H1 (cell line): ENCODE results near the gene OLFM2. TPM values are rescaled to one million over a fixed set of nuclear protein-coding genes. Genes with fewer than 3 reads are reported as not detected.

ENCODE experiments used
- CTCF ChIA-PET: fragments of 300-600 bp; sonication (Branson Sonifier 250); formaldehyde crosslinking; loops from one replicate; lab custom pipeline; 2021; ENCODE audit not compliant: partially characterized antibody; lab: Charles Lee
- POLR2A ChIA-PET: fragments of 300-600 bp; sonication (Branson Sonifier 250); formaldehyde crosslinking; loops from one replicate; lab custom pipeline; 2021; ENCODE audit warnings: inconsistent platforms; ENCODE audit not compliant: partially characterized antibody; lab: Charles Lee
- DNase-seq, 2 experiments: peaks; one replicate each; pipeline versions ENCODE4 v3.0.0 to v3.0.0-alpha.2; 2010 to 2022; ENCODE audit warnings: low spot score in 2 of 2, low read depth in 1 of 2, mixed read lengths in 1 of 2
- FAIRE-seq: peaks from 2 replicates; lab custom pipeline; 2011; peaks lifted over from hg19 to GRCh38; lab: Jason Lieb, UNC
- H2AFZ ChIP-seq: 2 replicates; pipeline ENCODE4 v1.8.1; 2012; ENCODE audit warnings: low read length, inconsistent platforms
- H2AK5ac ChIP-seq: 2 replicates; pipeline ENCODE4 v1.6.1; 2013; ENCODE audit warnings: low read depth, low read length
- H2BK120ac ChIP-seq: replicated peaks from 2 replicates; pipeline ENCODE3; 2013; ENCODE audit warnings: low read depth, low read length, inconsistent platforms
- H2BK12ac ChIP-seq: 2 replicates; pipeline ENCODE4 v1.6.1; 2013; ENCODE audit warnings: low read depth, low read length
- H2BK15ac ChIP-seq: 2 replicates; pipeline ENCODE4 v1.6.1; 2013; ENCODE audit warnings: low read length
- H2BK20ac ChIP-seq: 2 replicates; pipeline ENCODE4 v1.6.1; 2013; ENCODE audit warnings: low read length
- H2BK5ac ChIP-seq: 2 replicates; pipeline ENCODE4 v1.6.1; 2013; ENCODE audit warnings: low read depth, low read length
- H3K14ac ChIP-seq: 2 replicates; pipeline ENCODE4 v1.6.1; 2013; ENCODE audit warnings: inconsistent platforms; ENCODE audit not compliant: insufficient read length
- H3K18ac ChIP-seq: 2 replicates; pipeline ENCODE4 v1.6.1; 2013; ENCODE audit warnings: low read length; ENCODE audit errors: extremely low read depth
- H3K23ac ChIP-seq: 2 replicates; pipeline ENCODE4 v1.6.1; 2013; ENCODE audit warnings: inconsistent platforms; ENCODE audit not compliant: insufficient read length
- H3K23me2 ChIP-seq: 2 replicates; pipeline ENCODE4 v1.6.1; 2013; ENCODE audit warnings: low read depth, low read length
- H3K27ac ChIP-seq: 2 replicates; pipeline ENCODE4 v1.6.1; 2011; ENCODE audit warnings: low read depth, low read length, inconsistent platforms
- H3K27me3 ChIP-seq, 4 experiments: replicated peaks in 1 of 4; 1 replicate in 1 of 4; 2 replicates in 3 of 4; pipeline versions ENCODE4 v1.6.1 to v1.8.1; 2011 to 2013; ENCODE audit warnings: low read length in 3 of 4, mild to moderate bottlenecking in 3 of 4, inconsistent platforms in 2 of 4, mixed read lengths in 2 of 4, moderate library complexity in 1 of 4; ENCODE audit not compliant: control insufficient read depth in 3 of 4, insufficient read depth in 3 of 4; ENCODE audit errors: extremely low read depth in 1 of 4
- H3K36me3 ChIP-seq, 4 experiments: 2 replicates each; pipeline versions ENCODE4 v1.6.1 to v1.8.1; 2011 to 2013; ENCODE audit warnings: mild to moderate bottlenecking in 4 of 4, low read length in 3 of 4, moderate library complexity in 2 of 4, control low read depth in 1 of 4, inconsistent platforms in 1 of 4; ENCODE audit not compliant: insufficient read depth in 4 of 4, control insufficient read depth in 2 of 4
- H3K4ac ChIP-seq: replicated peaks from 2 replicates; pipeline ENCODE3; 2013; ENCODE audit warnings: low read length, low read depth, mixed read lengths, inconsistent platforms; ENCODE audit not compliant: insufficient read length
- H3K4me1 ChIP-seq, 4 experiments: replicated peaks in 1 of 4; 1 replicate in 1 of 4; 2 replicates in 3 of 4; pipeline versions ENCODE4 v1.6.1 to v1.8.1; 2011 to 2013; ENCODE audit warnings: low read length in 3 of 4, inconsistent platforms in 2 of 4, mixed read lengths in 1 of 4; ENCODE audit not compliant: insufficient read depth in 4 of 4, control insufficient read depth in 3 of 4
- H3K4me2 ChIP-seq, 2 experiments: 2 replicates each; pipeline versions ENCODE4 v1.6.1 to v1.8.1; 2011 to 2013; ENCODE audit warnings: low read depth in 2 of 2, low read length in 2 of 2, control low read depth in 1 of 2, inconsistent platforms in 1 of 2, mild to moderate bottlenecking in 1 of 2; ENCODE audit not compliant: insufficient read depth in 1 of 2
- H3K4me3 ChIP-seq, 4 experiments: fragments of 200-600, 300-600 bp in 1 of 4; sonication (generic), shearing (Covaris generic), sonication (Bioruptor Twin) in 1 of 4; 2 replicates each; pipeline versions ENCODE4 v1.5.1 to v1.8.1; 2011 to 2016; ENCODE audit warnings: low read length in 4 of 4, low read depth in 3 of 4, control low read depth in 2 of 4, inconsistent platforms in 2 of 4, mild to moderate bottlenecking in 2 of 4, mixed read lengths in 1 of 4, moderate library complexity in 1 of 4; ENCODE audit not compliant: insufficient read depth in 2 of 4; ENCODE audit errors: extremely low read depth in 1 of 4
- H3K56ac ChIP-seq: replicated peaks from 2 replicates; pipeline ENCODE3; 2013; ENCODE audit warnings: low read depth, mild to moderate bottlenecking, mixed read lengths, low read length, inconsistent platforms; ENCODE audit not compliant: insufficient read length
- H3K79me1 ChIP-seq: 2 replicates; pipeline ENCODE4 v1.6.1; 2013; ENCODE audit warnings: low read depth, low read length, control low read depth
- H3K79me2 ChIP-seq, 2 experiments: 2 replicates each; pipeline versions ENCODE4 v1.6.1 to v1.8.1; 2012 to 2013; ENCODE audit warnings: low read length in 2 of 2, mild to moderate bottlenecking in 2 of 2, inconsistent platforms in 1 of 2; ENCODE audit not compliant: insufficient read depth in 2 of 2, control insufficient read depth in 1 of 2
- H3K9ac ChIP-seq, 4 experiments: replicated peaks in 1 of 4; 1 replicate in 1 of 4; 2 replicates in 3 of 4; pipeline versions ENCODE4 v1.6.1 to v1.8.1; 2011 to 2013; ENCODE audit warnings: low read depth in 3 of 4, low read length in 3 of 4, control low read depth in 2 of 4, mild to moderate bottlenecking in 2 of 4, moderate library complexity in 2 of 4, inconsistent platforms in 1 of 4; ENCODE audit errors: extremely low read depth in 1 of 4
- H3K9me3 ChIP-seq, 2 experiments: 2 replicates each; pipeline versions ENCODE4 v1.6.1 to v1.8.1; 2012 to 2013; ENCODE audit warnings: mild to moderate bottlenecking in 2 of 2, moderate library complexity in 2 of 2, control low read depth in 1 of 2, inconsistent platforms in 1 of 2, low read depth in 1 of 2, low read length in 1 of 2, mixed read lengths in 1 of 2; ENCODE audit not compliant: insufficient read depth in 2 of 2
- H4K20me1 ChIP-seq, 2 experiments: replicated peaks in 1 of 2; 2 replicates each; pipeline versions ENCODE3 to v1.8.1; 2011 to 2013; ENCODE audit warnings: inconsistent platforms in 2 of 2, low read length in 2 of 2, mild to moderate bottlenecking in 1 of 2; ENCODE audit not compliant: insufficient read depth in 2 of 2, control insufficient read depth in 1 of 2
- H4K5ac ChIP-seq: 2 replicates; pipeline ENCODE4 v1.6.1; 2013; ENCODE audit warnings: low read length, low read depth, mixed read lengths, inconsistent platforms; ENCODE audit not compliant: insufficient read length
- H4K8ac ChIP-seq: 2 replicates; pipeline ENCODE4 v1.8.0; 2013; ENCODE audit warnings: mild to moderate bottlenecking, moderate library complexity, low read length, inconsistent platforms; ENCODE audit not compliant: insufficient read depth; ENCODE audit errors: extremely low read depth
- H4K91ac ChIP-seq: replicated peaks from 2 replicates; pipeline ENCODE3; 2013; ENCODE audit warnings: low read length, mixed read lengths, inconsistent platforms; ENCODE audit not compliant: insufficient read length
- CTCF ChIP-seq, 3 experiments: IDR thresholded peaks; 1 replicate in 2 of 3; 2 replicates in 1 of 3; pipeline versions ENCODE4 v1.5.1 to v1.6.1; 2011; ENCODE audit warnings: low read length in 3 of 3, mild to moderate bottlenecking in 3 of 3, inconsistent platforms in 2 of 3, low read depth in 1 of 3, moderate library complexity in 1 of 3; ENCODE audit not compliant: insufficient read depth in 1 of 3; ENCODE audit errors: control extremely low read depth in 1 of 3
- E2F6 ChIP-seq: IDR thresholded peaks from 2 replicates; pipeline ENCODE4 v1.6.1; 2012; ENCODE audit warnings: inconsistent platforms
- EP300 ChIP-seq, 2 experiments: IDR thresholded peaks; 1 replicate in 1 of 2; 2 replicates in 1 of 2; pipeline ENCODE4 v1.6.1; 2011 to 2012; ENCODE audit warnings: low read depth in 2 of 2, low read length in 2 of 2, mild to moderate bottlenecking in 2 of 2, borderline replicate concordance in 1 of 2, inconsistent platforms in 1 of 2, moderate library complexity in 1 of 2
- EZH2 ChIP-seq: fragments of 200-600 bp; sonication (generic); IDR thresholded peaks from 2 replicates; pipeline ENCODE4 v1.7.1; 2012; ENCODE audit warnings: low read depth, mild to moderate bottlenecking, moderate library complexity, low read length, inconsistent platforms; ENCODE audit not compliant: severe bottlenecking
- FOSL1 ChIP-seq: IDR thresholded peaks from 2 replicates; pipeline ENCODE4 v1.6.1; 2011; ENCODE audit warnings: mild to moderate bottlenecking, low read depth, low read length, moderate library complexity; ENCODE audit not compliant: insufficient read depth
- GABPA ChIP-seq: IDR thresholded peaks from 2 replicates; pipeline ENCODE4 v1.6.1; 2011; ENCODE audit warnings: mild to moderate bottlenecking, low read length, moderate library complexity, borderline replicate concordance; ENCODE audit not compliant: insufficient read depth
- TAF7 ChIP-seq: optimal IDR thresholded peaks from 2 replicates; pipeline ENCODE3; 2011; ENCODE audit warnings: low read depth, mild to moderate bottlenecking, inconsistent platforms, low read length, moderate library complexity, borderline replicate concordance
- TBP ChIP-seq: IDR thresholded peaks from 2 replicates; pipeline ENCODE4 v1.6.1; 2011; ENCODE audit warnings: low read depth, low read length, improper control_type of control experiment
- ZNF274 ChIP-seq: IDR thresholded peaks from 2 replicates; pipeline ENCODE4 v1.7.0; 2012; ENCODE audit warnings: low read length, borderline replicate concordance; ENCODE audit errors: extremely low read depth
- WGBS, 2 experiments: shearing (Covaris generic) in 1 of 2; methylation state at CpG; one replicate each; pipeline versions ENCODE4 v1.1.6 to v1.1.7; 2013 to 2015; ENCODE audit warnings: low lambda C conversion rate in 2 of 2, mixed read lengths in 2 of 2, inconsistent platforms in 1 of 2, low coverage in 1 of 2, missing lambda C conversion rate in 1 of 2; ENCODE audit not compliant: insufficient replicate concordance in 2 of 2, insufficient coverage in 1 of 2, insufficient read length in 1 of 2; ENCODE audit errors: extremely low coverage in 1 of 2, missing lambda C conversion rate in 1 of 2; 5-methylcytosine and 5-hydroxymethylcytosine counted together
- polyA plus RNA-seq, 7 experiments: library from polyadenylated mRNA; depleted of rRNA in 3 of 7; stranded (reverse) in 5 of 7; unstranded in 2 of 7; fragments of >200 nt in 5 of 7; fragments of 200-250 nt in 2 of 7; gene quantifications; 1 replicate in 5 of 7; 2 replicates in 1 of 7; 4 replicates in 1 of 7; pipeline versions ENCODE4 v1.2.1 to v1.2.3, GENCODE V29; 2011 to 2013; ENCODE audit warnings: missing spikeins in 2 of 7, mixed read lengths in 2 of 7
- total RNA-seq: library from RNA; stranded (reverse); fragmentation: NEBNext Ultra II Directional; extraction: Animal tissue kit (Norgen Biotek cat#: 25700); gene quantifications from 2 replicates; pipeline ENCODE4 v1.2.1, GENCODE V29; 2021

Gene OLFM2
- total and polyA plus RNA-seq, 2 of the 8 experiments (the other 6 are each of a cell fraction or from before 2014, with no cell fraction given) = 68.2 to 151 TPM

- no peak overlapping the region for H3K4me2 ChIP-seq
- no peaks in the 10 kb centered on the region for H3K36me3 ChIP-seq
- H3K56ac ChIP-seq = no peak overlapping the region
- no peak overlapping the region for H2BK5ac ChIP-seq
- no peak overlapping the region for H4K91ac ChIP-seq
- H3K14ac ChIP-seq = no peak overlapping the region
- no peak overlapping the region for H2BK120ac ChIP-seq
- no peak overlapping the region for H3K23ac ChIP-seq
- peaks cover 9% of the 10 kb centered on the region in 2 experiments; a peak in 3 of 4 replicates for H3K9me3 ChIP-seq
- CTCF ChIA-PET = interaction anchor here (0.6 to 2.7 kb wide), 3 partner anchors 60 to 156 kb away, joined by 3 to 9 read pairs (median 5); no protein-coding TSS in a partner anchor
- POLR2A ChIA-PET = interaction anchor here (1.5 to 2.6 kb wide), 2 partner anchors 13 to 19 kb away, joined by 4 to 8 read pairs; no protein-coding TSS in a partner anchor
- peak overlapping the region; percentile 0; the same call in 1 of the 2 replicates for H2BK12ac ChIP-seq
- no peak overlapping the region for H3K4me3 ChIP-seq
- no peak overlapping the region for H3K18ac ChIP-seq
- no peak overlapping the region for H2AK5ac ChIP-seq
- no peak overlapping the region for H2BK20ac ChIP-seq
- FAIRE-seq (no peak), DNase-seq (no peak)
- no peak overlapping the region for H4K5ac ChIP-seq
- no peak overlapping the region for H2BK15ac ChIP-seq
- no peaks in the 10 kb centered on the region for H4K20me1 ChIP-seq
- peaks cover 0 to 2% (median 0%) of the 10 kb centered on the region in 4 experiments; a peak in 2 of 7 replicates for H3K27me3 ChIP-seq
- no peak overlapping the region for H3K4ac ChIP-seq
- H3K23me2 ChIP-seq = peaks cover 9% of the 10 kb centered on the region; the same call in 1 of the 2 replicates
- WGBS, 2 experiments = 91% methylated on average over 2 of the region's 2 CpGs; no CpG with 5 or more reads in 1 of the 2 experiments
- no peak overlapping the region for H2AFZ ChIP-seq
- H3K9ac ChIP-seq = no peak overlapping the region; a peak in 1 of 7 replicates
- H3K27ac ChIP-seq = no peak overlapping the region
- no peaks in the 10 kb centered on the region for H3K79me1 ChIP-seq
- peaks cover 0 to 10% (median 6%) of the 10 kb centered on the region in 4 experiments; a peak in 6 of 7 replicates for H3K4me1 ChIP-seq
- 0 out of 4 replicates have a peak, but pooled peaks cover 0 to under 1% of the 10 kb centered on the region in 2 experiments for H3K79me2 ChIP-seq
- no peak overlapping the region for H4K8ac ChIP-seq
- no peak for TF ChIP-seq EZH2
- TF ChIP-seq TBP = no peak
- no peak for TF ChIP-seq E2F6
- no peak for TF ChIP-seq TAF7
- TF ChIP-seq GABPA = no peak
- no peak for TF ChIP-seq CTCF (IDR thresholded peaks at IDR 0.05; ENCODE audit: control extremely low read depth in 1 of 3, insufficient read depth in 1 of 3, low read depth in 1 of 3, low read length in 3 of 3)
- no peak for TF ChIP-seq ZNF274
- no peak for TF ChIP-seq FOSL1
- no peak for TF ChIP-seq EP300 (IDR thresholded peaks at IDR 0.05; ENCODE audit: borderline replicate concordance in 1 of 2, low read depth in 2 of 2, low read length in 2 of 2)
Observed at GRCh38 chr19:9940778-9941177, 4.5 kb upstream of the OLFM2 start.
